ENCODE data around the gene TTC21B. TPM values are rescaled to one million over a fixed set of nuclear protein-coding genes. Genes with fewer than 3 reads are reported as not detected.

The TTC21B gene
- total RNA-seq, 1 donor from 2014 or later = 21.7 TPM

- H3K4me1 ChIP-seq = peaks cover 6% of the 10 kb centered on the region
- no peak overlapping the region for H3K4me3 ChIP-seq
- intact Hi-C loops (cut with DNase I) = no loop called here
- peak; percentile 75 for ATAC-seq
- peaks cover 75% of the 10 kb centered on the region for H3K36me3 ChIP-seq
- no peak overlapping the region for H3K27ac ChIP-seq
- TF ChIP-seq CTCF (IDR thresholded peaks at IDR 0.05) = no peak
- no peak for DNase-seq
- no peaks in the 10 kb centered on the region for H3K9me3 ChIP-seq
- H3K27me3 ChIP-seq = no peaks in the 10 kb centered on the region
These were observed 55.9 kb downstream of the TTC21B start for GRCh38 chr2:165897726-165898125.

GRCh38 chr2:165897074-165897473 lies 56.5 kb downstream of the TTC21B start:
- Histone ChIP-seq H3K36me3 (peaks cover 78% of the 10 kb centered on the region), H3K27me3 (no peaks in the 10 kb centered on the region), H3K4me3 (no peak overlapping the region), H3K9me3 (no peaks in the 10 kb centered on the region), H3K27ac (no peak overlapping the region), H3K4me1 (peaks cover 2% of the 10 kb centered on the region)
- DNase-seq = no peak
- intact Hi-C loops (cut with DNase I) = no loop called here
- no peak for TF ChIP-seq CTCF (IDR thresholded peaks at IDR 0.05)
- no peak for ATAC-seq

- peaks cover 71% of the 10 kb centered on the region for H3K36me3 ChIP-seq
These were observed 57.6 kb downstream of the TTC21B start for GRCh38 chr2:165895974-165896373.

GRCh38 chr2:165893556-165893955 lies 60.0 kb downstream of the TTC21B start:
- no peak overlapping the region for H3K4me3 ChIP-seq
- intact Hi-C loops (cut with DNase I) = no loop called here
- H3K27ac ChIP-seq = no peak overlapping the region
- no peaks in the 10 kb centered on the region for H3K9me3 ChIP-seq
- H3K27me3 ChIP-seq = no peaks in the 10 kb centered on the region
- peaks cover 64% of the 10 kb centered on the region for H3K36me3 ChIP-seq
- no peak for TF ChIP-seq CTCF (IDR thresholded peaks at IDR 0.05)
- DNase-seq (no peak), ATAC-seq (no peak)
- H3K4me1 ChIP-seq = no peaks in the 10 kb centered on the region

More at GRCh38 chr2:165895974-165896373, 57.6 kb downstream of the TTC21B start:
- TF ChIP-seq CTCF (IDR thresholded peaks at IDR 0.05) = no peak
- no peaks in the 10 kb centered on the region for H3K4me1 ChIP-seq
- ATAC-seq (no peak), DNase-seq (no peak)
- no peaks in the 10 kb centered on the region for H3K9me3 ChIP-seq
- intact Hi-C loops (cut with DNase I) = no loop called here
- H3K4me3 ChIP-seq = no peak overlapping the region
- no peaks in the 10 kb centered on the region for H3K27me3 ChIP-seq
- H3K27ac ChIP-seq = no peak overlapping the region

- no peaks in the 10 kb centered on the region for H3K4me1 ChIP-seq
- peaks cover 60% of the 10 kb centered on the region for H3K36me3 ChIP-seq
- H3K27ac ChIP-seq = no peak overlapping the region
- intact Hi-C loops (cut with DNase I) = no loop called here
- DNase-seq = no peak
- H3K27me3 ChIP-seq = no peaks in the 10 kb centered on the region
- H3K9me3 ChIP-seq = no peaks in the 10 kb centered on the region
- no peak for ATAC-seq
- TF ChIP-seq CTCF (IDR thresholded peaks at IDR 0.05) = no peak
- no peak overlapping the region for H3K4me3 ChIP-seq
These were observed 61.0 kb downstream of the TTC21B start for GRCh38 chr2:165892526-165892925.

- H3K27me3 ChIP-seq = no peaks in the 10 kb centered on the region
- H3K9me3 ChIP-seq = no peaks in the 10 kb centered on the region
- no peak for TF ChIP-seq CTCF (IDR thresholded peaks at IDR 0.05)
- intact Hi-C loops (cut with DNase I) = no loop called here
- H3K36me3 ChIP-seq = peaks cover 55% of the 10 kb centered on the region
- no peak overlapping the region for H3K4me3 ChIP-seq
- no peaks in the 10 kb centered on the region for H3K4me1 ChIP-seq
- ATAC-seq (no peak), DNase-seq (no peak)
- H3K27ac ChIP-seq = no peak overlapping the region
These were observed 61.6 kb downstream of the TTC21B start for GRCh38 chr2:165891943-165892342.
